ENCODE measurements around the gene CHRDL2. TPM values are rescaled to one million over a fixed set of nuclear protein-coding genes. Genes with fewer than 3 reads are reported as not detected.
A peak's percentile ranks its signal among the peaks of the same experiment; 100 is the strongest.

Gene CHRDL2
- total RNA-seq, 1 donor from 2014 or later = not detected

DNA sequence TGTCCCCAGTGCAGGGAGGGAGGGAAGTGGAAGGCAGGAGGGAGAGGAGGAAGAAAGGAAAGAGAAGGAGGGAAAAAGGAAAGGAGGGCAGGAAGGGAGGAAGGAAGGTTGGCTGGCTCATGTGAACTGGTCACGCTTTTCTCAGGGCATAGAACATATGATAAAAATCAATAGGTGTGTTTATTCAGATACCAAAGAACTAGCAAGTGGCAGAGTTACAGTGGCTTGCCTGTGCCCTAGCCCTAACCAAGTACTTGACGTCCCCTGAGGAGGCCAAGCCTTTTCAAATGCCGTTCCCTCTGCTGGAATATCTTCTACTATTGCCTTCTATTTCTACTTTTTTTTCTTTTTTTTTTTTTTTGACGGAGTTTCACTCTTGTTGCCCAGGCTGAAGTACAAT, 33.5 kb downstream of the CHRDL2 start:
- Mint-ChIP-seq H3K27me3 (ENCODE audit: unreplicated experiment) (peaks cover 7% of the 10 kb centered on the region), H3K36me3 (ENCODE audit: unreplicated experiment) (no peaks in the 10 kb centered on the region), H3K9me3 (ENCODE audit: unreplicated experiment) (no peaks in the 10 kb centered on the region), H3K4me1 (ENCODE audit: low read depth, unreplicated experiment) (peaks cover 14% of the 10 kb centered on the region), H3K27ac (ENCODE audit: unreplicated experiment) (no peak overlapping the region), H3K4me3 (ENCODE audit: unreplicated experiment) (no peak overlapping the region)
- DNase-seq = no peak
- TF ChIP-seq, protein P1, sequence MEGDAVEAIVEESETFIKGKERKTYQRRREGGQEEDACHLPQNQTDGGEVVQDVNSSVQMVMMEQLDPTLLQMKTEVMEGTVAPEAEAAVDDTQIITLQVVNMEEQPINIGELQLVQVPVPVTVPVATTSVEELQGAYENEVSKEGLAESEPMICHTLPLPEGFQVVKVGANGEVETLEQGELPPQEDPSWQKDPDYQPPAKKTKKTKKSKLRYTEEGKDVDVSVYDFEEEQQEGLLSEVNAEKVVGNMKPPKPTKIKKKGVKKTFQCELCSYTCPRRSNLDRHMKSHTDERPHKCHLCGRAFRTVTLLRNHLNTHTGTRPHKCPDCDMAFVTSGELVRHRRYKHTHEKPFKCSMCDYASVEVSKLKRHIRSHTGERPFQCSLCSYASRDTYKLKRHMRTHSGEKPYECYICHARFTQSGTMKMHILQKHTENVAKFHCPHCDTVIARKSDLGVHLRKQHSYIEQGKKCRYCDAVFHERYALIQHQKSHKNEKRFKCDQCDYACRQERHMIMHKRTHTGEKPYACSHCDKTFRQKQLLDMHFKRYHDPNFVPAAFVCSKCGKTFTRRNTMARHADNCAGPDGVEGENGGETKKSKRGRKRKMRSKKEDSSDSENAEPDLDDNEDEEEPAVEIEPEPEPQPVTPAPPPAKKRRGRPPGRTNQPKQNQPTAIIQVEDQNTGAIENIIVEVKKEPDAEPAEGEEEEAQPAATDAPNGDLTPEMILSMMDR (IDR thresholded peaks at IDR 0.05; ENCODE audit: partially characterized antibody, unreplicated experiment) = no peak

DNA sequence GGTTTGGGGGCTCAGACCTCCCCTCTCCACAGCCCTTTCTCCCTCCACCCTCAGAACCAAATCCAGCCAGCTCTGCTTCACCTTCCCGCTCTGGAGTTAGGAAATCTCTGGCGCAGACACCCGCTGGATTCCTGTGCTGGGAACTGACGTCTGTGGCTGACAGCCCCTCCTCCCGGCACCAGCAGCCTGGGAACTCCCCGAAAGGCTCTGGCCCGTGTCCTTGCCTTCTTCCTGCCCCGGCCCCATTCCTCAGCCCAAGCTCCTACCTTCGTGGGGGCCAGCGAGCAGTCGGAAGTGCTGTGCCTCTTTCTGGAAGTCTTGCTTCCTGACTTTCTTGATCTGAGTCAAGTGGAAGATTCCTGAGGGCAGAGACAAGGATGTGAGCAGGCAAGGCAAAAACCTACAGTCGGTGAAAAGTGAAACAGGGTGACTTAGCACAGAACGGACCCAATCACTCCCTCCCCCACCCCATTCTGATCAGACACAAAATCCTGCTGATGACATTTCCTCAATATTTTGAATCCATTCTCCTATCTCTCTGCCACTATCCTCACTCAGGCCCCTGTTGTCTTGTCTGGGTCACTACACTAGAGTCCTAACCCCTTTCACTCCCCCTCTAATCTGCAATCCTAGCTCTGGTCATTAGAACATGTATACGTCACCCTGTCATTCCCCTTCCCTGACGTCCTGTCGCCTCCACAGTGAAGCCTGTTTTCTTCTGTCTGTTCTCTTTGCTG, 34.1 kb downstream of the CHRDL2 start:
- TF ChIP-seq, protein P1 (IDR thresholded peaks at IDR 0.05; ENCODE audit: partially characterized antibody, unreplicated experiment) = no peak
- Mint-ChIP-seq H3K4me3 (ENCODE audit: unreplicated experiment) (no peak overlapping the region), H3K4me1 (ENCODE audit: low read depth, unreplicated experiment) (peaks cover 11% of the 10 kb centered on the region), H3K27ac (ENCODE audit: unreplicated experiment) (peak overlapping the region; percentile 12), H3K36me3 (ENCODE audit: unreplicated experiment) (no peaks in the 10 kb centered on the region), H3K9me3 (ENCODE audit: unreplicated experiment) (no peaks in the 10 kb centered on the region), H3K27me3 (ENCODE audit: unreplicated experiment) (peaks cover 2% of the 10 kb centered on the region)
- no peak for DNase-seq

DNA sequence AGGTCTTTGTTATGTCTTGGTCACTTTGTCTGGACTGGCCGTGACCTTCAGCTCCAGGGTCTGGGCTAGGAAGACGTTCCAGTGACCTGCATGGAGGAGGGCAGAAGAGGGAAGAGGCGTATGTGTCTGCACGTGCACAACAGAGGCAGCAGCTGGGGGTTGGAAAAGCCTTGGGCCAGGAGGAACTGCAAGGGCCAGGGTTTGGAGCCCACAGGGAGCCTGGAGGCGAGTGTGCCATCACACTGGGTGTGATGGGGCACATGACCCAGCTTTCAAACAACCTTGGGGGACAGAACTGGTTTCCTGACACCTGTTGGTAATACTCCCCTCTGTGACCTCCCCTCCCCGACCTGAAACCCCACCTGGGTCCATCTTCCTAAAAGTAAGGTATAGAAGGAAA, 34.7 kb downstream of the CHRDL2 start:
- DNase-seq = no peak
- Mint-ChIP-seq H3K4me3 (ENCODE audit: unreplicated experiment) (no peak overlapping the region), H3K4me1 (ENCODE audit: low read depth, unreplicated experiment) (peaks cover 11% of the 10 kb centered on the region), H3K9me3 (ENCODE audit: unreplicated experiment) (no peaks in the 10 kb centered on the region), H3K36me3 (ENCODE audit: unreplicated experiment) (no peaks in the 10 kb centered on the region), H3K27me3 (ENCODE audit: unreplicated experiment) (peaks cover 2% of the 10 kb centered on the region), H3K27ac (ENCODE audit: unreplicated experiment) (no peak overlapping the region)
- TF ChIP-seq, protein P1 (IDR thresholded peaks at IDR 0.05; ENCODE audit: partially characterized antibody, unreplicated experiment) = no peak

DNA sequence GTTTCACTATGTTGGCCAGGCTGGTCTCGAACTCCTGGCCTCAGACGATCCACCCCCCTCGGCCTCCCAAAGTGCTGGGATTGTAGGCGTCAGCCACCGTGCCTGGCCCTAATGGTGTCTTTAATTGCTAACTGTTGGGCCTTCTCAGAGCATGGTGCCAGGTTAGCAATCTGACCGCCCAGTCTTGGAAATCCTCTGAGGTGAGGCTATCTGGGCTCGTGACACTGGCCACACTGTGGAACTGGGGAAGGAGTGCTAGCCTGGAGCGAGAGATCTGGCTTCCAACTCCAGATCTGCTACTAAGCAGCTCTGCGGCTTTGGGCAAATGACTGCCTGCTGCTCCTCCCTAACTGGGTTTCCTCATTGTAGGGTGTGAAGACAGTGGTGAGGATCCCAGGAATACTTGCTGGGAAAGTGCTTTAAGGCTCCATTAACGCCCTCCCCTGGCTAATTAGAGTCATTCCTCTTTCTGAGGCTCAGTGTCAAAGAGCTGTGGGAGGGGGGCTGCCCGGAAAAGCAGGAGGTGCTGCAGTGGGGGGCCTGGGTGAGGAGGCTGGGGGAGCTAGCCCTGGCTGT, 35.4 kb downstream of the CHRDL2 start:
- no peak overlapping the region for H3K4me3 Mint-ChIP-seq (ENCODE audit: unreplicated experiment)
- no peak overlapping the region for H3K27ac Mint-ChIP-seq (ENCODE audit: unreplicated experiment)
- TF ChIP-seq, protein P1 (IDR thresholded peaks at IDR 0.05; ENCODE audit: partially characterized antibody, unreplicated experiment) = no peak
- DNase-seq = no peak
- H3K36me3 Mint-ChIP-seq (ENCODE audit: unreplicated experiment) = no peaks in the 10 kb centered on the region
- H3K9me3 Mint-ChIP-seq (ENCODE audit: unreplicated experiment) = no peaks in the 10 kb centered on the region
- peaks cover 2% of the 10 kb centered on the region for H3K27me3 Mint-ChIP-seq (ENCODE audit: unreplicated experiment)
- H3K4me1 Mint-ChIP-seq (ENCODE audit: low read depth, unreplicated experiment) = peaks cover 11% of the 10 kb centered on the region
